ENCODE results near the gene GGN. TPM values are rescaled to one million over a fixed set of nuclear protein-coding genes. Genes with fewer than 3 reads are reported as not detected.

GGN gene
- total RNA-seq, 4 donors from 2014 or later: 0.36 to 1.9 (median 1.5) TPM

- intact Hi-C loops (cut with DNase I; ENCODE audit: low total_unique reads): no loop called here
- 73 to 75% methylated on average over 6 of the region's 6 CpGs for WGBS, 2 donors
- no peak for TF ChIP-seq POLR2A (IDR thresholded peaks at IDR 0.05)
- TF ChIP-seq CTCF (IDR thresholded peaks at IDR 0.05): no peak
- no peak for DNase-seq (ENCODE audit: low spot score in 2 of 2)
- no peak overlapping the region for H3K4me3 ChIP-seq (ENCODE audit: low read depth, poor library complexity, severe bottlenecking)
Measured at GRCh38 chr19:38392707-38393308, 5.0 kb upstream of the GGN start.

GRCh38 chr19:38391911-38392464 lies 4.2 kb upstream of the GGN start:
- no peak for DNase-seq (ENCODE audit: low spot score in 2 of 2)
- H3K4me3 ChIP-seq (ENCODE audit: low read depth, poor library complexity, severe bottlenecking): no peak overlapping the region
- no peak for TF ChIP-seq POLR2A (IDR thresholded peaks at IDR 0.05)
- TF ChIP-seq CTCF (IDR thresholded peaks at IDR 0.05): no peak
- WGBS, 2 donors: 64 to 65% methylated on average over 8 of the region's 8 CpGs
- intact Hi-C loops (cut with DNase I; ENCODE audit: low total_unique reads): no loop called here

DNA sequence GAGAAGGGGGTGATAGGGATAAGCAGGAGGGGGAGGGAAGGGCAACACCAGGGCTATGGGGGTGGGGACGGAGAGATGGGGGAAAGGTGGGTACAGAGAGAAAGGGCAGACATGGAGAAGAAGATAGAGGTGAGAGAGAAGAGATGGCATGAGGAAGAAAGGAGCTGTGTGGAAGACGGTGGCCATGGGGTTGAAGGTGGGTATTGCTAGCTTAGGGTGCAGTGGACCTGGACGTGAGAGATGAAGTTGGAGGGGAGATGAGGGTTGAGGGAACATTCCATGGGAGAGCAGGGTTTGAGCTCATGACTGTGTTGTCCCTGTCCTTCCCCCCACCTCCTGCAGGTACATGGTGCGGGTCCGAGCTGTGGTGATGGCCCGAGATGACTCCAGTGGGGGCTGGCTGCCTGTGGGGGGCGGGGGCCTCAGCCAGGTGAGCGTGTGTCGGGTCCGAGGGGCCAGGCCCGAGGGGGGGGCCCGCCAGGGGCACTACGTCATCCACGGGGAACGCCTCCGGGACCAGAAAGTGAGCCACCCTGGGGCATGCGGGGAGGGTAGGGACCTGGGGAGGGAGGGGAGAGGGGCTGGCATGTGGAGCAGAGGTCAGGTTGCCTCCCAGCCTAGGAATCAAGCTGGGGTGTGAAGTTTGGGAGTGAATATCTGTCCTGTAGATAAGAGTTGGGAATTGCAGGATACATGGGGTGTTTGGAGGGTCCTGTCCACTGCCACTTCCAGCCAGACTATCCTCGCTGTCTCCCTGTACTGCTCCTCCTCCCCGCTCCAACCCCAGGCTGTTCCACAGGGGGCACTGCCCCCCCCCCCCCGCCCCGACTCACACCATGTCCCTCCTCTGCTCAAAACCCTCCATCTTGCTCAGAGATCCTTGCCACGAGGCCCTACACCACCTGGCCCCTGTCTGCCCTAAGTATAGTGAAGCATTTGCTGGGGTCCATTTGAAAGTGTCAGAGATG lies 2.4 kb upstream of the GGN start:
- H3K4me3 ChIP-seq (ENCODE audit: low read depth, poor library complexity, severe bottlenecking): no peak overlapping the region
- intact Hi-C loops (cut with DNase I; ENCODE audit: low total_unique reads): no loop called here

GRCh38 chr19:38389101-38389925 lies 1.5 kb upstream of the GGN start:
- WGBS, 2 donors: 8 to 14% methylated on average over 25 to 27 of the region's 28 CpGs
- intact Hi-C loops (cut with DNase I; ENCODE audit: low total_unique reads): no loop called here
- no peak overlapping the region for H3K4me3 ChIP-seq (ENCODE audit: low read depth, poor library complexity, severe bottlenecking)
- no peak for DNase-seq (ENCODE audit: low spot score in 2 of 2)
- TF ChIP-seq POLR2A (IDR thresholded peaks at IDR 0.05) (no peak), CTCF (IDR thresholded peaks at IDR 0.05) (no peak)

More for the DNA sequence above, 2.4 kb upstream of the GGN start:
- no peak for TF ChIP-seq CTCF (IDR thresholded peaks at IDR 0.05)
- DNase-seq (ENCODE audit: low spot score in 2 of 2): no peak
- WGBS, 2 donors: 56 to 58% methylated on average over 18 to 20 of the region's 22 CpGs

GRCh38 chr19:38388349-38389100 lies 691 bp upstream of the GGN start, which contains the start of gene SPRED3:
Gene SPRED3, plus strand, starts transcription at chr19:38388697. Its CDS starts 1,606 bp downstream, at chr19:38390303.
- TF ChIP-seq POLR2A (IDR thresholded peaks at IDR 0.05) (no peak), CTCF (IDR thresholded peaks at IDR 0.05) (no peak)
- DNase-seq (ENCODE audit: low spot score in 2 of 2): no peak
- H3K4me3 ChIP-seq (ENCODE audit: low read depth, poor library complexity, severe bottlenecking): peak within 1 kb of the TSS; percentile 21
- intact Hi-C loops (cut with DNase I; ENCODE audit: low total_unique reads): no loop called here
- 0 to 3% methylated on average over 15 to 27 of the region's 46 CpGs for WGBS, 2 donors

All from lower leg skin (tissue), 4 donors.